ENCODE data around the gene WNT11.
A peak's percentile ranks its signal among the peaks of the same experiment; 100 is the strongest.

The WNT11 gene

DNA sequence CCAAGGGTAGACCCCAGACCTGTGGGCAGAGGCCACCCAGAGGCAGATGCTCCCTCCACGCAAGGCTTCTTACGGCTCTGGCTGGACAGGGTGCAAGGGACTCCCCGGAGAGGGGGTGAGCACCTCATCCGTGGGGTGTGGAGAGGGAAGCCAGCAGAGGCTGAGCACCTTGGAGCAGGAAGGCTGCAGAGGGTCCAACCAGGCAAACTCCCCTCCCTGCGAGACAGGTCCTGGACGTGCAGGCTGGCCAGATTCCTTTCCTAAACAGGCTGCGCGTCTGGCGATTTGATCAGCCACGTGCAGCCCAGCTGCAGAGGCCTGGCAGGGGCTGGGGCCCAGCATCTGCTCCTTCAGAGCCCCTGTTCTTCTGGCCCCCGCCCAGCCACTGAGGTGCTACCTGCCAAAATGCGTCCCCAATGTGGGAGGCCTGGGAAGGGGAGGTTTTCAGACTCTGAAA, 49.3 kb downstream of the WNT11 start:
- TF ChIP-seq, protein P1, sequence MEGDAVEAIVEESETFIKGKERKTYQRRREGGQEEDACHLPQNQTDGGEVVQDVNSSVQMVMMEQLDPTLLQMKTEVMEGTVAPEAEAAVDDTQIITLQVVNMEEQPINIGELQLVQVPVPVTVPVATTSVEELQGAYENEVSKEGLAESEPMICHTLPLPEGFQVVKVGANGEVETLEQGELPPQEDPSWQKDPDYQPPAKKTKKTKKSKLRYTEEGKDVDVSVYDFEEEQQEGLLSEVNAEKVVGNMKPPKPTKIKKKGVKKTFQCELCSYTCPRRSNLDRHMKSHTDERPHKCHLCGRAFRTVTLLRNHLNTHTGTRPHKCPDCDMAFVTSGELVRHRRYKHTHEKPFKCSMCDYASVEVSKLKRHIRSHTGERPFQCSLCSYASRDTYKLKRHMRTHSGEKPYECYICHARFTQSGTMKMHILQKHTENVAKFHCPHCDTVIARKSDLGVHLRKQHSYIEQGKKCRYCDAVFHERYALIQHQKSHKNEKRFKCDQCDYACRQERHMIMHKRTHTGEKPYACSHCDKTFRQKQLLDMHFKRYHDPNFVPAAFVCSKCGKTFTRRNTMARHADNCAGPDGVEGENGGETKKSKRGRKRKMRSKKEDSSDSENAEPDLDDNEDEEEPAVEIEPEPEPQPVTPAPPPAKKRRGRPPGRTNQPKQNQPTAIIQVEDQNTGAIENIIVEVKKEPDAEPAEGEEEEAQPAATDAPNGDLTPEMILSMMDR (IDR thresholded peaks at IDR 0.05; ENCODE audit: extremely low read depth, missing control alignments) = no peak
- DNase-seq (ENCODE audit: low spot score) = no peak

DNA sequence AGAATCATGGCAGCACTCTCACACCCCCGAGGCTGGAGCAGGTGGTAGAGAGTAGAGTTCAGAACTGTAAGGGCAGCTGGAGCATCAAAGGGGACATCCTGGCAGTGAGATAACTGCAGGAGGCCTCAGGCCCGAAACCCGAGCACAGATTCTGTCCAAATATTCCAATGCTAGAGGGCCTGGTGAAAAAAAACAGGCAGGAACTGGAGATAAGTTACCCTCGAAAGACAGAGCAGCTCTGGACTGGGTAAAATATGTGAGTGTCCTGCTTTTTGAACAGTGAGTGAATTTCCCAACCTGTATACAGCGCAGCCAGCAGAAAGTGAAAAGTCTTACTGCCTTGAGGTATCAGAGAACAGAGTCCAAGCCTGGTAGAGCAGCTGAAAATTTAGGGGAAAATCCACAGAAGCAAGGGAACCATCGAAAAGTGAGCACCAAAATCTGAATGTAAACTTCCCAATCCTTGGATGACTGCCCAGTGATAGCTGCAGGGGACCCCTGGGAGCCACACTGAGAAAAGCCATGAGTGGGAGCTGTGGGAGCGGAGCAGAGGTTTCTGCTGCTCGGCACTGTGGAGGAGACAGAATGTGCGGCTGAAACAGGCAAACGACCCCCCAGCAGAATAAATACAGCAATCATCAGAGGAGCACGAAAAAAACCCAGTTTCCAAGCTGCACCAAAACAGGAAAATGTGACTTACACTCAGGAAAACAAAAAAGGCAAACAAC, 50.6 kb downstream of the WNT11 start:
- TF ChIP-seq, protein P1 (IDR thresholded peaks at IDR 0.05; ENCODE audit: extremely low read depth, missing control alignments) = no peak
- DNase-seq (ENCODE audit: low spot score) = no peak

DNA sequence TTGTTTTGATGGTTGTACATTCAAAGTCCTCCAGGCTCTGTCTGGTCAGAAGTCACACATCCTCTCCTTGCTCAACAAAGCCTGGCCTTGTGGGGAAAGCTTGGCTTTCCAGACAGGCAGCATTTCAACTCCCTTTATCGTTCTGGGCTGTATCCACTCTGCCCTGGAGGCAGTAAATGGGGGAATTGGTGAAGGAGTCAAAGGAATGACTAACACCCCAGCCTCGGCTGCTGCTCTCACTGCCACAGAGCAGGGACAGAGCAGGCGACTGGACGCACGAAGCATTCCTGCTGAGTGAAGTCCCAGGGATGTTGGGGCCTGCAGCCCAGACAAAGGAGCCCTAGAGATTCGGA, 52.8 kb downstream of the WNT11 start:
- no peak for DNase-seq (ENCODE audit: low spot score)

DNA sequence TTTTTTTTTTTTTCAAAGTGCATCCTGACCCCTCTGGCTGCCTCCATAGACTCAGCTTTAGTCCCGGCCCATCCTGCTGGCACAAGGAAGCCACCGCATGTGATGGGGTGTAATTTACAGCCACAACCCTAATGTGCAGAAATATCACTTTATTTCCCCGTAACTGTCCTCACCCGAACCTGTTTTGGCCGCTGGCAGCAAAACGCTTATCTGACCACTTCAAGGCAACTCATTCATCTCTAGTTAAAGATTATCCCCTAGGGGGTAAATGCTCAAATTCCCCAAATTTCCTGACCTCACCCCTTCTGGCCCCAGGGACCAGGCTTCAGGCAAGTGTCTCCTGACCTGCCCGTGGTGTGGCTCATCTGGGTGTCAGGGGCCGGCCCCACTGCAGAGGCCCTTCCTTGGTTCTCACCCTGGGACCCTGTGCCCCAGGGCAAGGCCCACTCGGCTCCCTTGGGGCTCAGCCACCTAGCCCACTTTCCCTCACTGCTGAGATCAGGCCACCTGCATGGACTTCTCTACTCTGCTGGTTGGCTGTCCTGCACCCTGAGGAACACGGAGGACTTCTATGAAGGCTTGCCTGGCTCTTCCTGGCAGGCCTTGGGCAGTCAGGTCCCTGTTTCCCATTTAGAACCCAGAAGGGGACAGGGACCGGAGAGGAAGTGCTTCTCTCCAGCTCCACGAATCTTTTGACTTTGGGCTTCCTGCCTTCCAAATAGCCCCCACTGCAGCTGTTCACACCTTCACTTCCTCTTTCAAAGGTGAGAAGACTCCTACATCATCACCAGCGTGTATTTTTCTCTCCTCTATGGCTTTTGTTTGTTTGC, 53.3 kb downstream of the WNT11 start:
- TF ChIP-seq, protein P1 (IDR thresholded peaks at IDR 0.05; ENCODE audit: extremely low read depth, missing control alignments) = no peak
- peak; percentile 72 for DNase-seq (ENCODE audit: low spot score)

More for the DNA sequence above, 52.8 kb downstream of the WNT11 start:
- TF ChIP-seq, protein P1 (IDR thresholded peaks at IDR 0.05; ENCODE audit: extremely low read depth, missing control alignments) = no peak

DNA sequence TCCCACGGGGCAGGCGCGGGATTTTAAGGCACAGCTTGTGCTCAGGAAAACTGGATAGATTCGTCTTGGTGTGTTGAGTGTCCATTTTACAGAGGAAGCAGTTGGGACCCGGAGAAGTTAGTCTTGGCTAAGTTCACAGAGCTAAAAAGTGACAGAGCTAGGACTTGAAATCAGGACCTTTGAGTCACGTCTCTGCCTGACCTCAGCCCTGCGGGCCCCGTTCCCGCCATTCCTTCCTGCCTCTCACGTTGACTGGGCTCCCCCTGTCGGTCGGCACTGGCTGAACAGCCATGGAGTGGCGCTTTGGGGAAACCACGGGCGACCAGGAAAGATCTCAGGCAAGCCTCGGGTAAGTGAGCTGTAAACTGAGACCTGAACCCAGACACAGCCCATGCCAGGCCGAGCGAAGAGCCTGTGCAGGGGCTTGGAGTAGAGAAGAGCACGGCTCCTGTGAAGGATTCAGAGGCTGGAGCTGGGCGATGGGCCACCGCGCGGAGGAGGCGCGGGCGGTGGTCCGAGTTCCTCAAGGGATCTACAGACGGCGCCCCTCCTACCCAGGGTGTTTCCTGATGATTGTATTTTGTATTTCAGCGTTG, 54.1 kb downstream of the WNT11 start:
- TF ChIP-seq, protein P1 (IDR thresholded peaks at IDR 0.05; ENCODE audit: extremely low read depth, missing control alignments) = peak; percentile 96
- DNase-seq (ENCODE audit: low spot score) = peak; percentile 87

DNA sequence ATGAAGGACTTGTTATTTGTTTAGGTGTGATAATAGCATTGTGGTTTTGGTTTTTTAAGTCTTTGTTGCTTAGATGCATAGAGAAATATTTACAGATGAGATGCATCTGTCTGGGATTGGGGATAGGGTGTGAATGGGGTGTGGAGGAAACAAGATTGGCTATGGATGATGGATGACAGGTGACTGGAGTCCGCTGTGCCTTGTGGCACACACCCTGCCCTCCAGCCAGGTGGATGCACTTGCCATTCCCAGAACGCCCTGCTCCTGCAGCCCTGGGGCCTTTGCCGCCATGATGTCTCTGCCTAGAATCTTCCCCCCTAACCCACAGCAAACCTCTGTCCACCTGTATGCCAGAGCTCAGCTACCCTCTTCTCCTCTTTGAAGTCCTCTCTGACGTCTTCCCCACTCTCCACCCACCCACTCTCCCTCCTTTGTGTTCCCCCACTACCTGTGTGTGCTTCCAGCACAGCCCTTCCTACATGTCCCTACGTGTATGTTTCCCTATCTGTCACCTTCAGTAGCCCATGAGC, 54.7 kb downstream of the WNT11 start:
- no peak for DNase-seq (ENCODE audit: low spot score)
- TF ChIP-seq, protein P1 (IDR thresholded peaks at IDR 0.05; ENCODE audit: extremely low read depth, missing control alignments) = no peak
